H9 (cell line): ENCODE measurements around the gene FCGBP. TPM values are rescaled to one million over a fixed set of nuclear protein-coding genes. Genes with fewer than 3 reads are reported as not detected.

Experiments
- DNase-seq: peaks from one replicate; pipeline ENCODE4 v3.0.0-alpha.2; 2017
- H2AFZ ChIP-seq: one replicate; pipeline ENCODE4 v1.6.1; 2013; ENCODE audit warnings: mild to moderate bottlenecking, low read length, control low read depth, moderate library complexity
- H2AK5ac ChIP-seq: 2 replicates; pipeline ENCODE4 v1.6.1; 2013; ENCODE audit warnings: low read length, control low read depth, mixed read lengths; ENCODE audit not compliant: insufficient read length
- H2BK120ac ChIP-seq: one replicate; pipeline ENCODE4 v1.6.1; 2013; ENCODE audit warnings: low read depth, mild to moderate bottlenecking, low read length, control low read depth, inconsistent platforms; ENCODE audit not compliant: poor library complexity, severe bottlenecking
- H2BK12ac ChIP-seq: 2 replicates; pipeline ENCODE4 v1.6.1; 2013; ENCODE audit warnings: low read length, control low read depth, mixed read lengths, low read depth; ENCODE audit not compliant: insufficient read length
- H2BK15ac ChIP-seq: 2 replicates; pipeline ENCODE4 v1.6.1; 2013; ENCODE audit warnings: low read depth, low read length, control low read depth
- H2BK20ac ChIP-seq: one replicate; pipeline ENCODE4 v1.6.1; 2013; ENCODE audit warnings: low read depth, mild to moderate bottlenecking, low read length, control low read depth, inconsistent platforms; ENCODE audit not compliant: poor library complexity, severe bottlenecking
- H2BK5ac ChIP-seq: 2 replicates; pipeline ENCODE4 v1.6.1; 2013; ENCODE audit warnings: low read length, control low read depth, mixed read lengths; ENCODE audit not compliant: insufficient read length
- H3K14ac ChIP-seq: 2 replicates; pipeline ENCODE4 v1.6.1; 2013; ENCODE audit warnings: low read length, control low read depth; ENCODE audit not compliant: insufficient read depth
- H3K18ac ChIP-seq: 2 replicates; pipeline ENCODE4 v1.6.1; 2013; ENCODE audit warnings: low read depth, mild to moderate bottlenecking, mixed read lengths, low read length, control low read depth; ENCODE audit not compliant: insufficient read length
- H3K23ac ChIP-seq: 2 replicates; pipeline ENCODE4 v1.6.1; 2013; ENCODE audit warnings: low read length, control low read depth, mixed read lengths, low read depth; ENCODE audit not compliant: insufficient read length
- H3K23me2 ChIP-seq: 2 replicates; pipeline ENCODE4 v1.6.1; 2013; ENCODE audit warnings: low read depth, mild to moderate bottlenecking, mixed read lengths, low read length, control low read depth; ENCODE audit not compliant: insufficient read length, poor library complexity, severe bottlenecking
- H3K27ac ChIP-seq: 2 replicates; pipeline ENCODE4 v1.5.1; 2013; ENCODE audit warnings: low read length, control low read depth, mixed read lengths, low read depth; ENCODE audit not compliant: insufficient read length
- H3K27me3 ChIP-seq: 2 replicates; pipeline ENCODE4 v1.6.1; 2013; ENCODE audit warnings: low read length, control low read depth, inconsistent platforms; ENCODE audit not compliant: insufficient read depth
- H3K4ac ChIP-seq: 2 replicates; pipeline ENCODE4 v1.6.1; 2013; ENCODE audit warnings: low read depth, mild to moderate bottlenecking, control low read depth, inconsistent platforms, low read length, moderate library complexity
- H3K4me1 ChIP-seq: 2 replicates; pipeline ENCODE4 v1.6.1; 2013; ENCODE audit warnings: low read length, control low read depth, inconsistent platforms; ENCODE audit not compliant: insufficient read depth
- H3K4me2 ChIP-seq: 2 replicates; pipeline ENCODE4 v1.6.1; 2013; ENCODE audit warnings: low read length, control low read depth, mixed read lengths; ENCODE audit not compliant: insufficient read length, insufficient read depth
- H3K56ac ChIP-seq: 2 replicates; pipeline ENCODE4 v1.6.1; 2013; ENCODE audit warnings: low read depth, mild to moderate bottlenecking, mixed read lengths, low read length, control low read depth; ENCODE audit not compliant: insufficient read length
- H3K79me1 ChIP-seq: 2 replicates; pipeline ENCODE4 v1.6.1; 2013; ENCODE audit warnings: low read depth, mild to moderate bottlenecking, moderate library complexity, low read length, control low read depth, inconsistent platforms; ENCODE audit not compliant: insufficient read depth, poor library complexity, severe bottlenecking
- H3K79me2 ChIP-seq: 2 replicates; pipeline ENCODE4 v1.6.1; 2013; ENCODE audit warnings: low read length, control low read depth, inconsistent platforms; ENCODE audit not compliant: insufficient read depth
- H3K9ac ChIP-seq: 2 replicates; pipeline ENCODE4 v1.6.1; 2013; ENCODE audit warnings: low read length, control low read depth, mixed read lengths; ENCODE audit not compliant: insufficient read length; ENCODE audit errors: extremely low read depth
- H3K9me3 ChIP-seq: one replicate; pipeline ENCODE4 v1.6.1; 2013; ENCODE audit warnings: low read depth, low read length, inconsistent platforms; ENCODE audit not compliant: control insufficient read depth
- H3T11ph ChIP-seq: one replicate; pipeline ENCODE4 v1.6.1; 2013; ENCODE audit warnings: mild to moderate bottlenecking, low read length, control low read depth, inconsistent platforms
- H4K20me1 ChIP-seq: one replicate; pipeline ENCODE4 v1.6.1; 2013; ENCODE audit not compliant: control insufficient read depth, insufficient read length, insufficient read depth
- H4K5ac ChIP-seq: 2 replicates; pipeline ENCODE4 v1.6.1; 2013; ENCODE audit warnings: low read depth, mild to moderate bottlenecking, mixed read lengths, low read length, control low read depth; ENCODE audit not compliant: insufficient read length
- H4K8ac ChIP-seq: replicated peaks from 2 replicates; pipeline ENCODE4 v1.6.1; 2013; ENCODE audit warnings: low read length, control low read depth, mixed read lengths, low read depth; ENCODE audit not compliant: insufficient read length
- H4K91ac ChIP-seq: 2 replicates; pipeline ENCODE4 v1.6.1; 2013; ENCODE audit warnings: low read depth, mild to moderate bottlenecking, moderate library complexity, mixed read lengths, low read length, control low read depth; ENCODE audit not compliant: insufficient read length
- H3K27ac Mint-ChIP-seq, 3 experiments: 2 replicates in 2 of 3; 3 replicates in 1 of 3; pipeline ENCODE4 v1.8.0; 2020 to 2021; ENCODE audit warnings: mixed read lengths in 3 of 3, mild to moderate bottlenecking in 1 of 3, moderate library complexity in 1 of 3
- H3K27me3 Mint-ChIP-seq: 2 replicates; pipeline ENCODE4 v1.8.0; 2021; ENCODE audit warnings: low read depth, mild to moderate bottlenecking, moderate library complexity, mixed read lengths
- H3K36me3 Mint-ChIP-seq, 3 experiments: 2 replicates in 2 of 3; 3 replicates in 1 of 3; pipeline ENCODE4 v1.8.0; 2020 to 2021; ENCODE audit warnings: low read depth in 3 of 3, mixed read lengths in 3 of 3; ENCODE audit not compliant: insufficient read depth in 1 of 3
- H3K4me1 Mint-ChIP-seq, 2 experiments: 2 replicates each; pipeline ENCODE4 v1.8.0; 2020; ENCODE audit warnings: mixed read lengths in 2 of 2
- H3K4me3 Mint-ChIP-seq, 2 experiments: 2 replicates in 1 of 2; 3 replicates in 1 of 2; pipeline ENCODE4 v1.8.0; 2020 to 2021; ENCODE audit warnings: mild to moderate bottlenecking in 2 of 2, mixed read lengths in 2 of 2, moderate library complexity in 1 of 2
- H3K9me3 Mint-ChIP-seq, 2 experiments: 2 replicates in 1 of 2; 3 replicates in 1 of 2; pipeline ENCODE4 v1.8.0; 2020; ENCODE audit warnings: mild to moderate bottlenecking in 2 of 2, mixed read lengths in 2 of 2, moderate library complexity in 1 of 2
- CTCF ChIP-seq: fragments of 200-600 bp; sonication (generic); conservative IDR thresholded peaks from 3 replicates; pipeline ENCODE4 v1.8.0; 2021; ENCODE audit warnings: antibody characterized with exemption, mild to moderate bottlenecking
- WGBS: extraction: QIAGEN DNeasy Blood & Tissue Kit; methylation state at CpG from one replicate; pipeline ENCODE4 v1.1.7; 2013; ENCODE audit warnings: missing lambda C conversion rate, low lambda C conversion rate, mixed read lengths; ENCODE audit not compliant: insufficient read length; ENCODE audit errors: extremely low coverage; 5-methylcytosine and 5-hydroxymethylcytosine counted together
- total RNA-seq: library from RNA; stranded (reverse); gene quantifications from 2 replicates; pipeline ENCODE4 v1.2.1, GENCODE V29; 2021

Gene FCGBP
- total RNA-seq, 1 experiment from 2014 or later: 0.13 TPM

GRCh38 chr19:39970675-39971379 is 36.4 kb upstream of the FCGBP start, which contains the start of gene PSMC4:
Gene PSMC4, plus strand, starts transcription at chr19:39971165. Its CDS starts 38 bp downstream, at chr19:39971203.
- peaks cover 37 to 46% (median 44%) of the 10 kb centered on the region in 3 experiments for H3K36me3 Mint-ChIP-seq
- H3K4me3 Mint-ChIP-seq: peak within 1 kb of the TSS; percentile 99
- H3K56ac ChIP-seq: no peak within 1 kb of the TSS
- H2AK5ac ChIP-seq: no peak within 1 kb of the TSS
- H4K20me1 ChIP-seq: no peaks in the 10 kb centered on the region
- H3K27me3 Mint-ChIP-seq: no peaks in the 10 kb centered on the region; the same call in 1 of the 2 replicates
- peak; percentile 72 for TF ChIP-seq CTCF
- no peaks in the 10 kb centered on the region for H3K9me3 ChIP-seq
- no peak within 1 kb of the TSS for H4K5ac ChIP-seq
- H3K4me1 Mint-ChIP-seq: peaks cover 14 to 18% of the 10 kb centered on the region in 2 experiments
- no peak within 1 kb of the TSS for H3K23ac ChIP-seq
- H3T11ph ChIP-seq: no peak within 1 kb of the TSS
- peak; percentile 99 for DNase-seq
- H2BK5ac ChIP-seq: no peak within 1 kb of the TSS
- H3K4ac ChIP-seq: no peak within 1 kb of the TSS
- H4K91ac ChIP-seq: no peak within 1 kb of the TSS
- no peaks in the 10 kb centered on the region; the same call in none of the 2 replicates for H3K27me3 ChIP-seq
- H3K4me1 ChIP-seq: peaks cover 7% of the 10 kb centered on the region; the same call in 1 of the 2 replicates
- WGBS: no CpG with 5 or more reads among the region's 47 CpGs
- H4K8ac ChIP-seq: no peak within 1 kb of the TSS
- no peak within 1 kb of the TSS for H2AFZ ChIP-seq
- peak within 1 kb of the TSS; percentile 88 to 99 (median 98) for H3K27ac Mint-ChIP-seq
- no peak within 1 kb of the TSS for H2BK12ac ChIP-seq
- peaks cover 4% of the 10 kb centered on the region for H3K23me2 ChIP-seq
- peak within 1 kb of the TSS; percentile 85 for H3K9ac ChIP-seq
- no peak within 1 kb of the TSS for H2BK20ac ChIP-seq
- no peak within 1 kb of the TSS for H2BK120ac ChIP-seq
- H3K18ac ChIP-seq: peak within 1 kb of the TSS; percentile 66
- H3K4me2 ChIP-seq: peak within 1 kb of the TSS; percentile 96
- peaks cover 5% of the 10 kb centered on the region for H3K79me1 ChIP-seq
- H2BK15ac ChIP-seq: no peak within 1 kb of the TSS
- peaks cover 8% of the 10 kb centered on the region; the same call in 1 of the 2 replicates for H3K79me2 ChIP-seq
- H3K9me3 Mint-ChIP-seq: 0 out of 5 replicates have a peak, but pooled peaks cover 0 to 4% of the 10 kb centered on the region in 2 experiments
- no peak within 1 kb of the TSS for H3K27ac ChIP-seq
- peak within 1 kb of the TSS; percentile 36; the same call in 1 of the 2 replicates for H3K14ac ChIP-seq
